Spleen (tissue), 7 donors: ENCODE data around the gene HADHB.

Experiments used
- CTCF ChIP-seq, 11 experiments: fragments of 200-600 bp in 7 of 11; fragments of 450-650 bp in 4 of 11; sonication (generic) in 4 of 11; IDR thresholded peaks in 8 of 11; conservative IDR thresholded peaks in 3 of 11; 1 replicate in 7 of 11; 2 replicates in 4 of 11; pipeline versions ENCODE4 v1.4.0 to v1.8.0; 2016 to 2021; ENCODE audit warnings: antibody characterized with exemption in 11 of 11, inconsistent platforms in 4 of 11, mild to moderate bottlenecking in 1 of 11
- POLR2A ChIP-seq, 3 donors: fragments of 450-650 bp; IDR thresholded peaks; one replicate each; pipeline ENCODE4 v1.5.1; 2017; ENCODE audit warnings: antibody characterized with exemption in 3 of 3, mild to moderate bottlenecking in 1 of 3
- POLR2AphosphoS5 ChIP-seq, 3 donors: sonication (generic); formaldehyde crosslinking; IDR thresholded peaks; one replicate each; pipeline ENCODE4 v1.5.1; 2017; ENCODE audit warnings: antibody characterized with exemption in 3 of 3
- donor health status: DM: no; HTN: no; CAD: no; lungs with moderate emphysema.
- donor health status: DM: no; HTN: no; CAD: no.
- donor health status: DM: no; HTN: no; CAD: no.

DNA sequence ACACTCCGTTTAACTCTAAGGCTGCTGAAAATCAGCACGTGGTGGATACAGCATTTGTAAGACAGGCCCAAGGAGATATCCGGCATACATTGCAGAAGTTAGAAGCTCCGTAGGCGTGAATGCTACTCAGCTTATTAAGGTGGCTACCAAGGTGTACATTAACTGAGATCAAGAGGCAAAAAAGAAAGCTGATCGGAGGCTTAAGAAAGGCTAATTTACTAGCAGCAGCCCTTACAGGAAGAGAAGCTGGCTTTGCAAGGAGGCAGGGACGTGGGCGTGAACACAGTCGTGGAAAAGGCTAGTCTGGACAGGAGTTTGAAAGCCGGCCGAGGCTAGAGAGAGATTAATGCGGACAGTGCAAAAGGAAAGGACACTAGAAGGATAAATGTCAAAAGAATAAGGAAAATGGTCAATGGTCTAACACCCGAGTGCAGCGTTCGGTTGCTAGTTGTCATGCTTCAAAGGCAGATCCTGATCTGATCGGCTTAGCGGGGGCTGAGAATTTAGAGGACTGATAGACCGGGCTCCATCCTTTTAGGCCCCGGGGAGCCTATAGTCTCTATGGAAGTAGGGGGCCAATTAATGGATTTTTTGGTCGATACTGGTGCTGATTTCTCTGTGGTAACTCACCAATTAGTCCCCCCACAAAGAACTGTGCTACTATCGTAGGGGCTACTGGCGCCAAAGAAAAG is 55.6 kb downstream of the HADHB start:
- TF ChIP-seq POLR2A (IDR thresholded peaks at IDR 0.05) (no peak), CTCF (IDR thresholded peaks at IDR 0.05 in 8 of 11, conservative IDR thresholded peaks at IDR 0.05 in 3 of 11) (no peak), POLR2AphosphoS5 (IDR thresholded peaks at IDR 0.05) (no peak)
